Breast epithelium (tissue), 3 donors: ENCODE data around the gene BRD1.

Experiments
- POLR2A ChIP-seq: fragments of 450-650 bp; IDR thresholded peaks from one replicate; pipeline ENCODE4 v1.6.1; 2016; ENCODE audit warnings: antibody characterized with exemption, mild to moderate bottlenecking, moderate library complexity
- POLR2AphosphoS5 ChIP-seq, 3 donors: sonication (generic); formaldehyde crosslinking; IDR thresholded peaks; one replicate each; pipeline ENCODE4 v1.6.1; 2017; ENCODE audit warnings: antibody characterized with exemption in 3 of 3
- TF ChIP-seq, protein P1 (sequence below), 3 donors: fragments of 450-650 bp; IDR thresholded peaks; one replicate each; pipeline ENCODE4 v1.5.1; 2016 to 2017; ENCODE audit warnings: antibody characterized with exemption in 3 of 3, mild to moderate bottlenecking in 3 of 3, moderate library complexity in 3 of 3

DNA sequence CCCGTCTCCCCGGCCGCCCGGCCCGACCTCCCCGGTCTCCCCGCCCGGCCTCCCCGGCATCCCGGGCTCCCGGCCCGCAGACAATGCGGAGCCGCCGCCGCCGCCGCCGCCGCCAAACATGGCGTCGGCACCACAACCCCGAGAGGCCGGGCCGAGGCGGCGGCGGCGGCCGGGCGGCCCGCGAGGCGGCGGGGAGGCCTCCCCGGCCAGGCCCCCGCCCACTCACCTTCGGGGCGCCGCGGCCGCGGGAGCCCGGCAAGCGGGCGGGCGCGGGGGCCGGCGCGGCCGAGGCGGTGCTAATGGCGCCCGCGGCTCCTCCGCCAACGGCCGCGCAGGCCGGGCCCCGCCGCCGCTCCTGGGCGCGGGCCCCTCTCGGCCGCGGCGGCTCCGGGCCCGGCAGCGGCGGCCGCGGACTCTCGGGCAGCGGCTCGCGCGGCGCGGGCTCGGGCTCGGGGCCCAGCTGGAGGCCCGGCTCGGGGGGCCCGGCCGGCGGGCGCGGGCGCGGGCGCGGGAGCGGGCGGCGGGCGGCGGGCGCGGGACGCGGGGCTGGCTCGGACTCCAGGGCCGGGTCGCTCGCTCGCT lies 311 bp downstream of the BRD1 start:
- TF ChIP-seq, protein P1, sequence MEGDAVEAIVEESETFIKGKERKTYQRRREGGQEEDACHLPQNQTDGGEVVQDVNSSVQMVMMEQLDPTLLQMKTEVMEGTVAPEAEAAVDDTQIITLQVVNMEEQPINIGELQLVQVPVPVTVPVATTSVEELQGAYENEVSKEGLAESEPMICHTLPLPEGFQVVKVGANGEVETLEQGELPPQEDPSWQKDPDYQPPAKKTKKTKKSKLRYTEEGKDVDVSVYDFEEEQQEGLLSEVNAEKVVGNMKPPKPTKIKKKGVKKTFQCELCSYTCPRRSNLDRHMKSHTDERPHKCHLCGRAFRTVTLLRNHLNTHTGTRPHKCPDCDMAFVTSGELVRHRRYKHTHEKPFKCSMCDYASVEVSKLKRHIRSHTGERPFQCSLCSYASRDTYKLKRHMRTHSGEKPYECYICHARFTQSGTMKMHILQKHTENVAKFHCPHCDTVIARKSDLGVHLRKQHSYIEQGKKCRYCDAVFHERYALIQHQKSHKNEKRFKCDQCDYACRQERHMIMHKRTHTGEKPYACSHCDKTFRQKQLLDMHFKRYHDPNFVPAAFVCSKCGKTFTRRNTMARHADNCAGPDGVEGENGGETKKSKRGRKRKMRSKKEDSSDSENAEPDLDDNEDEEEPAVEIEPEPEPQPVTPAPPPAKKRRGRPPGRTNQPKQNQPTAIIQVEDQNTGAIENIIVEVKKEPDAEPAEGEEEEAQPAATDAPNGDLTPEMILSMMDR (IDR thresholded peaks at IDR 0.05) = no peak
- TF ChIP-seq POLR2A (no peak), POLR2AphosphoS5 (IDR thresholded peaks at IDR 0.05) (no peak)
